Aorta (tissue), 5 donors: ENCODE results near the gene MAPK8IP1. TPM values are rescaled to one million over a fixed set of nuclear protein-coding genes. Genes with fewer than 3 reads are reported as not detected.

ENCODE experiments used
- ATAC-seq: fragments of 200-7000 bp; cut with Tn5 transposase; one replicate; pipeline ENCODE4 v1.9.1; 2022; ENCODE audit warnings: moderate library complexity; ENCODE audit not compliant: low FRiP score
- DNase-seq, 2 donors: peaks; one replicate each; pipeline ENCODE4 v3.0.0-alpha.2; 2020
- H3K27ac ChIP-seq, 2 donors: one replicate each; pipeline ENCODE4 v1.5.1; 2013; ENCODE audit warnings: low read length in 2 of 2, mild to moderate bottlenecking in 2 of 2, moderate library complexity in 2 of 2, control low read depth in 1 of 2, inconsistent platforms in 1 of 2, low read depth in 1 of 2
- H3K27me3 ChIP-seq, 2 donors: one replicate each; pipeline ENCODE4 v1.6.1; 2013; ENCODE audit warnings: control low read depth in 1 of 2, low read length in 1 of 2, mild to moderate bottlenecking in 1 of 2, moderate library complexity in 1 of 2; ENCODE audit not compliant: insufficient read depth in 2 of 2, control insufficient read depth in 1 of 2
- H3K36me3 ChIP-seq, 2 donors: one replicate each; pipeline ENCODE4 v1.6.1; 2013; ENCODE audit warnings: control low read depth in 1 of 2, low read length in 1 of 2, mild to moderate bottlenecking in 1 of 2; ENCODE audit not compliant: insufficient read depth in 2 of 2, control insufficient read depth in 1 of 2
- H3K4me1 ChIP-seq, 2 donors: one replicate each; pipeline ENCODE4 v1.6.1; 2013; ENCODE audit warnings: low read length in 2 of 2, control low read depth in 1 of 2, mild to moderate bottlenecking in 1 of 2, moderate library complexity in 1 of 2; ENCODE audit not compliant: insufficient read depth in 2 of 2, control insufficient read depth in 1 of 2
- H3K4me3 ChIP-seq, 2 donors: one replicate each; pipeline ENCODE4 v1.5.1; 2013; ENCODE audit warnings: low read length in 2 of 2, control low read depth in 1 of 2, mild to moderate bottlenecking in 1 of 2
- H3K9me3 ChIP-seq: one replicate; pipeline ENCODE4 v1.6.1; 2013; ENCODE audit warnings: mild to moderate bottlenecking, low read length; ENCODE audit not compliant: control insufficient read depth
- WGBS, 2 donors: extraction: QIAGEN DNeasy Blood & Tissue Kit; methylation state at CpG; one replicate each; pipeline ENCODE4 v1.1.7; 2013; 5-methylcytosine and 5-hydroxymethylcytosine counted together
- intact Hi-C, 2 donors: fragments of 100-400 bp; cut with DNase I; formaldehyde crosslinking; loops; one replicate each; pipeline versions ENCODE4 v1.14.2 to v1.15.0; 2022
- polyA plus RNA-seq, 2 donors: library from polyadenylated mRNA; stranded (reverse); fragments of 200-250 nt; gene quantifications; one replicate each; pipeline ENCODE4 v1.2.3, GENCODE V29; 2013
- total RNA-seq, 2 donors: library from RNA; stranded (reverse); fragmentation: NEBNext Ultra II Directional; extraction: Animal tissue kit (Norgen Biotek cat#: 25700); gene quantifications; one replicate each; pipeline ENCODE4 v1.2.1, GENCODE V29; 2021
- donor health status: healthy with polysubstance abuse.
- donor health status: Bipolar disorder and iron deficiency.
- donor health status: DM: no; HTN: no; CAD: no.
- donor health status: DM: no; HTN: no; CAD: no.
- donor health status: DM: yes; HTN: yes; CAD: no.

MAPK8IP1 gene
- total and polyA plus RNA-seq, 4 donors = 1.6 to 7.8 (median 6.0) TPM

- no peak for ATAC-seq
- intact Hi-C loops = no loop called here
- H3K9me3 ChIP-seq = no peaks in the 10 kb centered on the region
- no peaks in the 10 kb centered on the region for H3K27me3 ChIP-seq
- H3K36me3 ChIP-seq = peaks cover 9 to 16% of the 10 kb centered on the region in 2 donors
- no peak for DNase-seq
- no peaks in the 10 kb centered on the region for H3K4me1 ChIP-seq
- WGBS, 2 donors = 96 to 97% methylated on average over 1 of the region's 1 CpG
- H3K27ac ChIP-seq = no peak overlapping the region
- no peak overlapping the region for H3K4me3 ChIP-seq
These were observed 62.4 kb downstream of the MAPK8IP1 start for GRCh38 chr11:45947885-45948284.

GRCh38 chr11:45948356-45948755 lies 62.9 kb downstream of the MAPK8IP1 start:
- no peak for DNase-seq
- Histone ChIP-seq H3K27ac (no peak overlapping the region), H3K4me3 (no peak overlapping the region), H3K4me1 (no peaks in the 10 kb centered on the region), H3K36me3 (peaks cover 9 to 16% of the 10 kb centered on the region in 2 donors), H3K27me3 (no peaks in the 10 kb centered on the region), H3K9me3 (no peaks in the 10 kb centered on the region)
- no peak for ATAC-seq
- intact Hi-C loops = no loop called here
- 85 to 90% methylated on average over 3 of the region's 3 CpGs for WGBS, 2 donors

GRCh38 chr11:45949992-45950407 lies 64.5 kb downstream of the MAPK8IP1 start:
- Histone ChIP-seq H3K27me3 (no peaks in the 10 kb centered on the region), H3K4me1 (no peaks in the 10 kb centered on the region), H3K9me3 (no peaks in the 10 kb centered on the region), H3K36me3 (peaks cover 9 to 16% of the 10 kb centered on the region in 2 donors), H3K4me3 (no peak overlapping the region), H3K27ac (no peak overlapping the region)
- DNase-seq (no peak), ATAC-seq (peak; percentile 78)
- intact Hi-C loops = no loop called here
- 93 to 96% methylated on average over 1 of the region's 1 CpG for WGBS, 2 donors

Other genes with a start within 250 kb of the MAPK8IP1 start
- 10 to 100 TPM; 11.0 to 15.2 TPM for gene CHST1, start 220.0 kb upstream of the MAPK8IP1 start, total RNA-seq
- gene CHST1, start 220.0 kb upstream of the MAPK8IP1 start, polyA plus RNA-seq = 10 to 100 TPM in 1 of 2 donors, 1 to 10 TPM in 1; 6.0 to 31.0 TPM
- gene SLC35C1, start 80.5 kb upstream of the MAPK8IP1 start, total RNA-seq = 10 to 100 TPM; 11.5 to 11.8 TPM
- 1 to 10 TPM; 6.5 to 9.4 TPM for gene SLC35C1, start 80.5 kb upstream of the MAPK8IP1 start, polyA plus RNA-seq
- 10 to 100 TPM; 32.6 to 54.1 TPM for gene CRY2, start 38.2 kb upstream of the MAPK8IP1 start, total RNA-seq
- gene CRY2, start 38.2 kb upstream of the MAPK8IP1 start, polyA plus RNA-seq = 10 to 100 TPM in 1 of 2 donors, 1 to 10 TPM in 1; 6.4 to 23.7 TPM
- gene FREY1, start 21.6 kb downstream of the MAPK8IP1 start, total RNA-seq = under 1 TPM; 0.65 to 0.87 TPM
- not detected for gene FREY1, start 21.6 kb downstream of the MAPK8IP1 start, polyA plus RNA-seq
- gene PEX16, start 32.2 kb downstream of the MAPK8IP1 start, total RNA-seq = 10 to 100 TPM; 21.4 to 26.9 TPM
- 10 to 100 TPM; 17.3 to 49.7 TPM for gene PEX16, start 32.2 kb downstream of the MAPK8IP1 start, polyA plus RNA-seq
- gene LARGE2, start 37.0 kb downstream of the MAPK8IP1 start, total RNA-seq = under 1 TPM in 1 of 2 donors, not detected in 1; 0.45 TPM
- gene LARGE2, start 37.0 kb downstream of the MAPK8IP1 start, polyA plus RNA-seq = not detected
- gene PHF21A, start 235.8 kb downstream of the MAPK8IP1 start, total RNA-seq = 10 to 100 TPM; 67.4 to 84.0 TPM
- gene PHF21A, start 235.8 kb downstream of the MAPK8IP1 start, polyA plus RNA-seq = 10 to 100 TPM; 12.0 to 30.4 TPM